PC-3 (cell line): ENCODE data around the gene RAD21L1. TPM values are rescaled to one million over a fixed set of nuclear protein-coding genes. Genes with fewer than 3 reads are reported as not detected.
"Not testable (repeated sequence)": the region's sequence is repeated elsewhere in the genome, so short reads cannot be mapped to it uniquely, and the experiment has no call there.

ENCODE experiments used
- ATAC-seq: fragments of 200-7000 bp; cut with Tn5 transposase; 2 replicates; pipeline ENCODE4 v1.9.1; 2020; ENCODE audit warnings: mild to moderate bottlenecking, moderate library complexity
- BruUV-seq: library from RNA; stranded (reverse); fragments of 400-500 nt; replicated peaks from 2 replicates; lab custom pipeline; 2021; lab: Mats Ljungman, UMichigan
- CTCF ChIA-PET: fragments of 300-600 bp; sonication (Branson Sonifier 250); formaldehyde crosslinking; loops from one replicate; lab custom pipeline; 2022; ENCODE audit warnings: antibody characterized with exemption; lab: Charles Lee
- POLR2A ChIA-PET: fragments of 300-600 bp; sonication (Branson Sonifier 250); formaldehyde crosslinking; loops from one replicate; lab custom pipeline; 2022; ENCODE audit warnings: antibody characterized with exemption; ENCODE audit not compliant: unreplicated experiment; lab: Charles Lee
- DNase-seq: peaks from one replicate; pipeline ENCODE4 v3.0.0-alpha.2; 2015
- H2AFZ ChIP-seq: fragments of 300-600 bp; sonication (generic); 2 replicates; pipeline ENCODE4 v1.6.0; 2016; ENCODE audit warnings: antibody characterized with exemption, low read length
- H3F3A ChIP-seq: fragments of 300-600 bp; sonication (generic); one replicate; pipeline ENCODE4 v1.6.0; 2017; ENCODE audit warnings: antibody characterized with exemption, low read length, control low read depth, mild to moderate bottlenecking; ENCODE audit not compliant: unreplicated experiment
- H3K27ac ChIP-seq: fragments of 300-600 bp; sonication (generic); 2 replicates; pipeline ENCODE4 v1.5.1; 2016; ENCODE audit warnings: mild to moderate bottlenecking, low read length
- H3K27me3 ChIP-seq: fragments of 300-600 bp; sonication (generic); 2 replicates; pipeline ENCODE4 v1.6.1; 2016; ENCODE audit warnings: low read length, mixed read lengths
- H3K36me3 ChIP-seq: fragments of 300-600 bp; sonication (generic); 2 replicates; pipeline ENCODE4 v1.6.1; 2016; ENCODE audit warnings: low read depth, mixed run types, low read length, mixed read lengths
- H3K4me1 ChIP-seq: fragments of 300-600 bp; sonication (generic); 2 replicates; pipeline ENCODE4 v1.5.1; 2016; ENCODE audit warnings: low read length; ENCODE audit not compliant: insufficient read depth
- H3K4me2 ChIP-seq: fragments of 300-600 bp; sonication (generic); 2 replicates; pipeline ENCODE4 v1.6.0; 2016; ENCODE audit warnings: low read length
- H3K4me3 ChIP-seq: fragments of 300-600 bp; sonication (generic); 2 replicates; pipeline ENCODE4 v1.5.1; 2016; ENCODE audit warnings: mild to moderate bottlenecking, low read length, mixed read lengths
- H3K79me2 ChIP-seq: fragments of 300-600 bp; sonication (generic); 2 replicates; pipeline ENCODE4 v1.6.1; 2017; ENCODE audit warnings: low read length, mixed read lengths
- H3K9ac ChIP-seq: fragments of 300-600 bp; sonication (generic); 2 replicates; pipeline ENCODE4 v1.6.0; 2016; ENCODE audit warnings: mild to moderate bottlenecking, low read length
- H3K9me2 ChIP-seq: fragments of 300-600 bp; sonication (generic); replicated peaks from 2 replicates; pipeline ENCODE4 v1.6.1; 2016; ENCODE audit warnings: mixed run types, low read length, mixed read lengths
- H3K9me3 ChIP-seq: fragments of 300-600 bp; sonication (generic); 2 replicates; pipeline ENCODE4 v1.6.1; 2016; ENCODE audit warnings: low read length, mixed read lengths
- H4K20me1 ChIP-seq: fragments of 300-600 bp; sonication (generic); 2 replicates; pipeline ENCODE4 v1.6.1; 2016; ENCODE audit warnings: low read length, mixed read lengths
- EZH2 ChIP-seq: fragments of 300-600 bp; sonication (generic); IDR thresholded peaks from one replicate; pipeline ENCODE4 v1.6.1; 2017; ENCODE audit warnings: antibody characterized with exemption, mild to moderate bottlenecking, low read length; ENCODE audit not compliant: unreplicated experiment
- EZH2phosphoT487 ChIP-seq: fragments of 300-600 bp; sonication (generic); IDR thresholded peaks from 2 replicates; pipeline ENCODE4 v1.6.1; 2018; ENCODE audit warnings: mild to moderate bottlenecking, antibody characterized with exemption, low read length, borderline replicate concordance
- intact Hi-C: fragments of 100-400 bp; cut with micrococcal nuclease; formaldehyde crosslinking; loops from 2 replicates; pipeline ENCODE4 v1.9.0; 2023
- total RNA-seq: library from RNA; depleted of rRNA; stranded (reverse); fragments of >200 nt; gene quantifications from 2 replicates; pipeline ENCODE4 v1.2.3, GENCODE V29; 2014
- TF ChIP-seq, protein P1 (sequence below): fragments of 300-600 bp; sonication (generic); conservative IDR thresholded peaks from 2 replicates; pipeline ENCODE4 v1.5.1; 2017; ENCODE audit warnings: antibody characterized with exemption, low read depth, mild to moderate bottlenecking, low read length

RAD21L1 gene
- total RNA-seq, 1 experiment from 2014 or later = 0.11 TPM

DNA sequence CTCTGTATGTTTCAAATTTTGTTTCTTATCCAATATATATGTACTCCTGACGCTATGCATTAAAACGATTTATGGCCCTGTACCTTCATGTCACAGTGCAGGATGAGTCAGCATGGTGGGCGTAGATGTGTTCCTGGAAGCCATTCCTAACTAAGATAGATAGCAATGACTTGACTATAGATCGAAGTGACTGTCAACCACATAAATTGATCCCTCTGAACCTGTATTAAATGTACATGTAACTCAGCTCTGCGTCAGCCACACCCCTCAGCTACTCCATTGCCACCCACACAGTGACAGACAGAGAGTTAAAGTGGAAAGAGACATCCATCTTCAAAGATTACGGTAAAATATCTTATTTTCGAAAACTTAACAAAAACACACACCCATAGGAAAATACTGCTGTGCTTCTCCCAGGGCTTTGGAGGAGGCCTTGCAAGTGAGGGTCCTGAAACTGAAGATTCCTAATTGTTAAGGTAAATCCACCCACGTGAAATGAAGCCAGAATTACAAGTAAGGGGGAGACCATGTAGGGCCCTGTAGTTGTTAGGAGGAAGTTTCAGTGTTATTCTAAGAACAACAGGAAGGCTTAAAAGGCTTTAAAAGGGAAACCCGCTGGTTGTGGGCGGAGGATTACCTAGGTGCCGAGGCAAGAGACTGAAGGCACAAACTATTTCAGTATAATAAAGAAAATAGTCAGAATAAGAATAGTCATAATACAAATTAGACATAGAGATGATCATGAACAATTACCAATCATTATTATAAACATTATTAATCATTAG, 10.3 kb upstream of the RAD21L1 start:
- Histone ChIP-seq H3K9ac (no peak overlapping the region), H3K9me3 (no peaks in the 10 kb centered on the region), H4K20me1 (no peaks in the 10 kb centered on the region), H3K9me2 (no peaks in the 10 kb centered on the region), H3K27me3 (no peaks in the 10 kb centered on the region), H3K4me3 (no peak overlapping the region), H3K27ac (no peak overlapping the region), H3K4me2 (no peak overlapping the region), H2AFZ (no peak overlapping the region), H3K4me1 (0 out of 2 replicates have a peak, but pooled peaks cover 3% of the 10 kb centered on the region), H3K79me2 (no peaks in the 10 kb centered on the region), H3F3A (no peaks in the 10 kb centered on the region), H3K36me3 (no peaks in the 10 kb centered on the region)
- intact Hi-C loops = no loop called here
- DNase-seq = no peak
- ChIA-PET POLR2A (no interaction called here), CTCF (no interaction called here)
- TF ChIP-seq EZH2 (no peak), EZH2phosphoT487 (no peak)
- TF ChIP-seq, protein P1, sequence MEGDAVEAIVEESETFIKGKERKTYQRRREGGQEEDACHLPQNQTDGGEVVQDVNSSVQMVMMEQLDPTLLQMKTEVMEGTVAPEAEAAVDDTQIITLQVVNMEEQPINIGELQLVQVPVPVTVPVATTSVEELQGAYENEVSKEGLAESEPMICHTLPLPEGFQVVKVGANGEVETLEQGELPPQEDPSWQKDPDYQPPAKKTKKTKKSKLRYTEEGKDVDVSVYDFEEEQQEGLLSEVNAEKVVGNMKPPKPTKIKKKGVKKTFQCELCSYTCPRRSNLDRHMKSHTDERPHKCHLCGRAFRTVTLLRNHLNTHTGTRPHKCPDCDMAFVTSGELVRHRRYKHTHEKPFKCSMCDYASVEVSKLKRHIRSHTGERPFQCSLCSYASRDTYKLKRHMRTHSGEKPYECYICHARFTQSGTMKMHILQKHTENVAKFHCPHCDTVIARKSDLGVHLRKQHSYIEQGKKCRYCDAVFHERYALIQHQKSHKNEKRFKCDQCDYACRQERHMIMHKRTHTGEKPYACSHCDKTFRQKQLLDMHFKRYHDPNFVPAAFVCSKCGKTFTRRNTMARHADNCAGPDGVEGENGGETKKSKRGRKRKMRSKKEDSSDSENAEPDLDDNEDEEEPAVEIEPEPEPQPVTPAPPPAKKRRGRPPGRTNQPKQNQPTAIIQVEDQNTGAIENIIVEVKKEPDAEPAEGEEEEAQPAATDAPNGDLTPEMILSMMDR = no peak
- no peak for ATAC-seq
- no TSS peak for BruUV-seq

DNA sequence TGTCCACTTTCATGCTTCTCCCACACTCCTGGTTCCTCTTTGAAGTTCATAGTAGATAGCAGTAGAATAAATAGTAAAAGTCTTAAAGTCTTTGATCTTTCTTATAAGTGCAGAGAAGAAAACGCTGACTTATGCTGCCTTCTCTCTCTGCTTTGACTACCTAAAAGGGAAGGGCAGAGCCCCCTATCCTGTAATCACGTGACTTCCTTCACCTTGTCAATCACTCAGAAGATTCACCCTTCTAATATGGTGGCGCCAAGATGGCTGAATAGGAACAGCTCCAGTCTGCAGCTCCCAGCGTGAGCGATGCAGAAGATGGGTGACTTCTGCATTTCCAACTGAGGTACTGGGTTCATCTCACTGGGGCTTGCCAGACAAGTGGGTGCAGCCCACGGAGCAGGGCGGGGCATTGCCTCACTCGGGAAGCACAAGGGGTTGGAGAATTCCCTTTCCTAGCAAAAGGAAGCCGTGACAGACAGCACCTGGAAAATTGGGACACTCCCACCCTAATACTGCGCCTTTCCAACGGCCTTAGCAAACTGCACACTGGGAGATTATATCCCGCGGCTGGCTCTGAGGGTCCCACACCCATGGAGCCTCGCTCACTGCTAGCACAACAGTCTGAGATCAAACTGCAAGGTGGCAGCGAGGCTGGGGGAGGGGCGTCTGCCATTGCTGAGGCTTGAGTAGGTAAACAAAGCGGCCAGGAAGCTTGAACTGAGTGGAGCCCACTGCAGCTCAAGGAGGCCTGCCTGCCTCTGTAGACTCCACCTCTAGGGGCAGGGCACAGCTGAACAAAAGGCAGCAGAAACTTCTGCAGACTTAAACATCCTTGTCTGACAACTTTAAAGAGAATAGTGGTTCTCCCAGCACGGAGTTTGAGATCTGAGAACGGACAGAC, 9.1 kb upstream of the RAD21L1 start:
- H3K27me3 ChIP-seq, H3F3A ChIP-seq, ATAC-seq, H3K79me2 ChIP-seq, POLR2A ChIA-PET, H3K9ac ChIP-seq, H3K36me3 ChIP-seq, H3K9me3 ChIP-seq, intact Hi-C loops, H3K4me1 ChIP-seq, H3K4me3 ChIP-seq, H3K27ac ChIP-seq, H3K9me2 ChIP-seq, DNase-seq, H4K20me1 ChIP-seq, BruUV-seq: not testable (repeated sequence)
- H2AFZ ChIP-seq = 0 out of 2 replicates have a peak overlapping the region, but pooled peaks have one; percentile 57
- CTCF ChIA-PET = interaction anchor here (0.7 kb wide), 1 partner anchor 13 kb away, joined by 4 read pairs; the partner anchor contains the start of gene C20orf202
- H3K4me2 ChIP-seq = peak overlapping the region; percentile 56; the same call in 1 of the 2 replicates

DNA sequence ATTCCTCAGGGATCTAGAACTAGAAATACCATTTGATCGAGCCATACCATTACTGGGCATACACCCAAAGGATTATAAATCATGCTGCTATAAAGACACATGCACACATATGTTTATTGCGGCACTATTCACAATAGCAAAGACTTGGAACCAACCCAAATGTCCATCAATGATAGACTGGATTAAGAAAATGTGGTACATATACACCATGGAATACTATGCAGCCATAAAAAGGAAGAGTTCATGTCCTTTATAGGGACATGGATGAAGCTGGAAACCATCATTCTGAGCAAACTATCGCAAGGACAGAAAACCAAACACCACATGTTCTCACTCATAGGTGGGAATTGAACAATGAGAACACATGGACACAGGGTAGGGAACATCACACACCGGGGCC, 3.1 kb upstream of the RAD21L1 start:
- BruUV-seq = not testable (repeated sequence)

More for the DNA sequence above, 3.1 kb upstream of the RAD21L1 start:
- H3K4me1 ChIP-seq, intact Hi-C loops, DNase-seq, H3K79me2 ChIP-seq, H3K27ac ChIP-seq, H2AFZ ChIP-seq, CTCF ChIA-PET, H3K4me3 ChIP-seq, H4K20me1 ChIP-seq, ATAC-seq, H3K9me2 ChIP-seq, H3F3A ChIP-seq, H3K9me3 ChIP-seq, H3K27me3 ChIP-seq, POLR2A ChIA-PET, H3K9ac ChIP-seq, H3K4me2 ChIP-seq, H3K36me3 ChIP-seq: not testable (repeated sequence)
